22Rv1 (cell line): ENCODE results near the gene WNT1.

ENCODE experiments used
- CTCF ChIP-seq: fragments of 450-650 bp; IDR thresholded peaks from 2 replicates; pipeline ENCODE4 v1.5.1; 2017; ENCODE audit warnings: mild to moderate bottlenecking
- ZFX ChIP-seq: fragments of 450-650 bp; IDR thresholded peaks from 2 replicates; pipeline ENCODE4 v1.6.1; 2017; ENCODE audit warnings: antibody characterized with exemption, borderline replicate concordance

DNA sequence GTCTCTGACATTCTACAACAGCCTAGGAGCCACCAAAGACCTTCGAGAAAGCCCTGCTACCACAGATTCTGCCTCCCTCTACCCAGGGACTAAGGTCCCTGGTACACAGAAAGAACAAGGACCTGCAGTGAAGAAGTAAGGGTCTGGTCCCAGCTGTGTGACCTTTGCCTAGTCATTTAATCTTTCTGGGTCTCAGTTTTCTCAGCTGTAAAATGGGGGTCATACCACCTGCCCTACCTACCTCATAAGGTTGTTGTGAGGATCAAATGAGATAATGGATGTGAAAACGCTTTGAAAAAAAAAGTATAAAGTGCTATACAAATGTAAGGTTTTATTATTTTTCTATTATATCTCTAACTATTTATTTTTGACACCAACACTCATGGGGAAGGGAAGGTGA lies 45.7 kb downstream of the WNT1 start:
- TF ChIP-seq CTCF (no peak), ZFX (no peak)
